SIG-M5 (cell line): ENCODE measurements around the gene LYRM1.
"Not testable (repeated sequence)": the region's sequence is repeated elsewhere in the genome, so short reads cannot be mapped to it uniquely, and the experiment has no call there.

Experiments
- DNase-seq: peaks from one replicate; lab custom pipeline; 2025; lab: John Stamatoyannopoulos, UW

Gene LYRM1

DNA sequence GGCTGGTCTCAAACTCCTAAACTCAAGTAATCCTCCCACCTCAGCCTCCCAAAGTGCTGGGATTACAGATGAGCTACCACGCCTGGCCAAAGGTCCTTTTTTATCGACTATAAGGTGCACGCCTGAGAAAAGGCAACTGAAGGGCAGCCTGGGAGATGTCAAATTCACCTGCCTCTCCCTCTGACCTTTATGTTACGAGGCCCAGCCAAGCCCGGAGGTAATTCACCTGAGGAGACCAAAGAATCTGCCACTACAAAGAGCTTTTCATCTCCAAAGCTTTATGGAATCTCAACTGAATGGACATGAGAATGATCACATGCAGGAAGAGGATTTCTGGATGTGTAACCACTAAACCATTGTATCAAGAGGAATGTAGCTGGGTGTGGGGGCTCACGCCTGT lies 37.2 kb downstream of the LYRM1 start:
- no peak for DNase-seq

DNA sequence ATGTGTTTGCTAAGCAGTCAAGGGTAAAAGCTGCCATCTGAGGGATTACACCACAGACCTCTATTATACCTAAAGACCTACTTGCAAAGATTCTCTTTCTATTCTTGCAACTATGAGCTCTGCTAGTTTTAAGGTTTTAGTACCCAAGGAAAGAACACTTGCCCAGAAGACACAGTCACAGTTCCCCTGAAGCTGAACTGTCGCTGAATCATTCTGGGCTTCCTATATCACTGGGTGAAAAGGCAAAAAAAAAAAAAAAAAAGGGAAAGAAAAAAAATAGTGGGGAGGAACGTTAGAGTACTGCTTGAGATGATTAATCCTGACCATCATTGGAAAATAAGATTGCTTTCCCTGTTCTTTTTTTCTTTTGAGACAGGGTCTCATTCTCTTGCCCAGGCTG lies 37.9 kb downstream of the LYRM1 start:
- DNase-seq: no peak

DNA sequence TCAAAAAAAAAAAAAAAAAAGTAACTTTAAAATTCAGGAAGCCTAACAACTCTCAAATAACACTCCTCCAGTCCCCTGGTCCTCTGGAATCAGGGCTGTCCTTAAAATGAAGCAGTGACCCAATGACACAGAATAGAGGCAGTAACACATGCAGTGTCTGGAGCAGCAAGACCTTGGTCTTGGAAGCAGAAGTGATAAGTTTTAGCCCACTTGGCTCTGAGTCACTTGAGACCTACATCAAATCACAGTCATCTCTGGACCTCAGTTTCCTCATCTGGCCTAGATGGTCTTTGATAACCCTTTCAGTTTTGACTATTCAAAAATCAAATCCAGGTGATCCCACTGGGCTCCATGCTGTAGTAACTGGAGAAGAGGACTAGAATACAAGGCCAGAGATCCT lies 39.0 kb downstream of the LYRM1 start:
- DNase-seq: no peak

DNA sequence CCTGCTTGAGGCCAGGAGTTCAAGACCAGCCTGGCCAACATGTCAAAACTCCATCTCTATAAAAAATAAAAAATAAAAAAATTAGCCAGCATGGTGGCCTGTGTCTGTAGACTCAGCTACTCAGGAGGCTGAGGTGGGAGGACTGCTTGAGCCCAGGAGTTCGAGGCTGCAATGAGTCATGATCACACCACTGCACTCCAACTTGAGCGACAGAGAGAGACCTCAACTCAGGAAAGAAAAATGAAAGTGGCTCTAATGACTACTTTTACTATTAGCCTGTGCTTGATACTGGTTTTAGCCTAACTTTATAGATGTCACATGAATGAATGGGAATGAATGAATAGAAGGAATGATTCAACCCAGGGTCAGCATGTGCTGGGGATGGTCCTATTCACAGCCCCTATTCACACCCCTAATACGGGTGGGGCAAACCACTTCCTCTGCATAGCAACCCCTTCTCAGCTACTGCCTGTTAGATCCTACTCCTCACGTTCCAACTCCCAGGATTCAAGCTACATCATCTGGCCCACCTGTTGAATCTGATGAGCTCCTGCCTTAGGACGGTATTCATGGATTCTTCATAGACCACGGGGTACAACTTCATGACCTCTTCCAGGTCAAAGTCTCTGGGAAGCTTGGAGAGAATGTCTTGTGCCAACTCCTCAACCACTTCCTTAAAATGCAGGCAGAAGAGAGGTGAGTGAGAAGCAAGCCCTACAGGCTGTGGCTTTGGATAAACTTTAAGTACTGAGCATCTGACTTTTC lies 40.5 kb downstream of the LYRM1 start:
- no peak for DNase-seq

DNA sequence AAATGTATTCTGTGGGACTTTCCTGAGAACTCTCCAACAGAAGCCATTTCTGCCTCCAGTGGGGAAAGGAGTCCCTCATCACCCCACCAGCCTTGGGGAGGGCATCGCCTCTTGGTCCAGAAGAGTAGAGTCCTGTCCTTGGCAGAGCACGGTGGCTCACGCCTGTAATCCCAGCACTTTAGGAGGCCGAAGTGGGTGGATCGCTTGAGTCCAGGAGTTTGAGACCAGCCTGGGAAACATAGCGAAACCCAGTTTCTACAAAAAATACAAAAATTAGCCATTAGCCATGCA lies 41.0 kb downstream of the LYRM1 start:
- no peak for DNase-seq

DNA sequence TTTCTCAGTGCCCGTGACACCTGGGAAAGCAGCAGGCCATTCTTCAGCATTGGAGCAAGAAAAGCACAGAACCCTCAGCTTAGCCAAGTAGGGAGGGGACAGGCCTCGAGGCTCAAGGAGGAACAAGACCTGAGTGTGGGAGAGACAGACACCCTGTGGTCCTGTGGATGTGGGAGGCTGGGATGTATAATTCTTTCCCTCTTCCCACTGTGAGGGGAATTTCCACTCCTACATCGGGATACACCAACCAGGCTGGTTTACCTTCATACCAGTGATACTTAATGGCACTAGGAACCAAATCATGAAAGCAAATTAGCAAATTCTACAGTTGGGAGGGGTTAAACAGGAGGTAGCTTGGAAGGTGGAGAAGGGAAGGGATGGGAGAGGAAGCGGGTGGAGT lies 41.7 kb downstream of the LYRM1 start:
- DNase-seq: no peak

DNA sequence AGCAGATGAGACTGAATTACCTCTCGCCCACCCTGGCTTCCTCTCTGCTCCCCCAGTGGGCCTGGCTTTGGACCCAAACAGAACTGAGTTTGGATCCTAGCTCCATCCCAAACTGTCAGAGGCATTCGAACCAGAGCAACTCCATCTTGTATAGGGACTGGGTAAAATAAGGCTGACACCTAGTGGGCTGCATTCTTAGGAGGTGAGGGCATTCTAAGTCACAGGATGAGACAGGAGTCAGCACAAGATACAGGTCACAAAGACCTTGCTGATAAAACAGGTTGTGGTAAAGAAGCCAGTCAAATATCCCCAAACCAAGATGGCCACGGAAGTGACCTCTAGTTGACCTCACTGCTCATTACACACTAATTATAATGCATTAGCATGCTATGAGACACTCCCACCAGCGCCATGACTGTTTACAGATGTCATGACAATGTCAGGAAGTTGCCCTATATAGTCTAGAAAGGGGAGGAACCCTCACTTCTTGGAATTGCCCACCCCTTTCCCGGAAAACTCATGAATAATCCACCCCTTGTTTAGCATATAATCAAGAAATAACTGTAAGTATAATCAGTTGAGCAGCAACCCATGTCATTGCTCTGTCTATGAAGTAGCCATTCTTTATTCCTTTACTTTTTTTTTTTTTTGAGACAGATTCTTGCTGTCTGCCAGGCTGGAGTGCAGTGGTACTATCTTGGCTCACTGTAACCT lies 44.4 kb downstream of the LYRM1 start:
- DNase-seq: no peak

DNA sequence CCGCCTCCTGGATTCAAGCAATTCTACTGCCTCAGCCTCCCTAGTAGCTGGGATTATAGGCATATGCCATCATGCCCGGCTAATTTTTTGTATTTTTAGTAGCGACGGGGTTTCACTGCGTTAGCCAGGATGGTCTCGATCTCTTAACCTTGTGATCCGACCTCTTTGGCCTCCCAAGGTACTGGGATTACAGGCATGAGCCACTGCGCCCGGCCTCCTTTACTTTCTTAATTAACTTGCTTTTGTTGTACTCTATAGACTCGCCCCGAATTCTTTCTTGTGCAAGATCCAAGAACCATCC lies 45.0 kb downstream of the LYRM1 start:
- not testable (repeated sequence) for DNase-seq

DNA sequence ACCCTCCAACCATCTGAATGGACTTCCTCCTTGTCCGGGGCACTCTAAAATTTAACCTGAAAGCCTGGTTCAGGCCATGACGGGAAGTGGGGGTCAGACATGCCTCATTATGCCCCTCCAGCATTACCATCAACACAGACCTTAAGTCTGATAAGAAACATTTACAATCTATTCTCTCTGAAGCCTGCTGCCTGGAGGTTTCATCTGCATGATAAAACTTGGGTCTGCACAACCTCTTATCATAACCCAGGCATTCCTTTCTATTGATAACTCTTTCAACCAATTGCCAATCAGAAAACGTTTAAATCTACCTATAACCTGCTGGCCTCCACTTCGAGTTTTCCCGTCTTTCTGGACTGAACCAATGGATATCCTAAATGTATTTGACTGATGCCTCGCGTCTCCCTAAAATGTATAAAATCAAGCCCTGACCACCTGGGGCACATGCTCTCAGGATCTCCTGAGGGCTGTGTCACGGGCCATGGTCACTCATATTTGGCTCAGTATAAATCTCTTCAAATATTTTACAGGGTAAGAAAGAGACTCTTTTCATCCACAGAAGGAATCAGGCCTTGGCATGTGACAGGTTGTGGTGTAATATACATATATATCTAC lies 45.6 kb downstream of the LYRM1 start:
- no peak for DNase-seq

DNA sequence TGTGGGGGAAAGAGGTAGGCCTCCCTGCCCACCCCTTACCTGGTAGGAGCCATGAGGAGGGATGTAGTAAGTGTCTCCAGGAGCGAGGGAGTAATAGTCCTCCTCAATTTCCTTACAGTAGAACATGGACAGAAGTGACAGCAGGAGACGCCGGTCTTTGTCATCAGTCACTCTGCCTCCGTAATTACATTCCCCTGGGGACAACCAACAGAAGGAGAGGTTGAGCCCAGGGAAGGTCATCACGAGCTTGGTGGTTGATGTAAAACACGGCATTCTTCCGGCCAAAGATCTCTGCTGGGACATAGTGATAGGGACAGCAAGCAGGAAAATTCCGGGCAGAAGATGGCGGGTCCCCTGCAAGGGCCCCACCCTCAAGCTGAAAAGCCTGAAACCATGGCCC lies 47.9 kb downstream of the LYRM1 start:
- DNase-seq: no peak

DNA sequence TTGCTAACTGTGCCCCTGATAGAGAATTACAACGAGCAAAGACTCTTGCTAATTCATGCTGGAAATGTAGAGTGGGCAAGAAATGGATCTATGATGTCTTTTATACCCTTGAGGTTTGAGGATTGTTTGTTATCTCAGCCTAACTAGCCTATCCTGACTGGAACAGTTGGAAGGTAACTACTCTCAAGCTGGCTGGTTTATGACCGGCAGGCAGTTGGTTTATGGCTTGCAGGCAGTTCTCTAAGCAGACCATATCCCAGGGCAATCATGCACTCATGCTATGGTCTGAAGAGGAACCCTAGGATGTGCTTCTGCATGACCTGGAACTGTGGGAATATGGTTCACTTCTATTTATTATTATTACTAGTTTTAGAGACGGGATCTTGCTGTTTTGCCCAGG lies 49.1 kb downstream of the LYRM1 start:
- no peak for DNase-seq

DNA sequence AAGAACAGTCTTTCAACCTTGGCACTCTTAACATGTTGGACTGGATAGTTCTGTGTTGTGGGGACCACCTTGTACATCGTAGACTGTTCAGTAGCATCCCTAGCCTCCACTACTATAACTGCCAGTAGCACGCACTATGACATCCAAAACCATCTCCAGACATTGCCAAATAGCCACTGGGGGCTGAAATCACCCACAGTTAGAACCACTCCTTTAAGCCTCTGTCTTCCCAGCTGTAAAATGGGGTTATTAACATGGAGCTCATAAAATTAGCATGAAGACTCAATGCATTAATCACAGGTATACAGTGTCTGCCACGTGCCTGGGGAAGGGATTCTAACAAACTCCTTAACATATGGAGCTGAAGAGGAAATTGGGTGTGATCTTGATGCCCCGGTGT lies 49.7 kb downstream of the LYRM1 start:
- no peak for DNase-seq

DNA sequence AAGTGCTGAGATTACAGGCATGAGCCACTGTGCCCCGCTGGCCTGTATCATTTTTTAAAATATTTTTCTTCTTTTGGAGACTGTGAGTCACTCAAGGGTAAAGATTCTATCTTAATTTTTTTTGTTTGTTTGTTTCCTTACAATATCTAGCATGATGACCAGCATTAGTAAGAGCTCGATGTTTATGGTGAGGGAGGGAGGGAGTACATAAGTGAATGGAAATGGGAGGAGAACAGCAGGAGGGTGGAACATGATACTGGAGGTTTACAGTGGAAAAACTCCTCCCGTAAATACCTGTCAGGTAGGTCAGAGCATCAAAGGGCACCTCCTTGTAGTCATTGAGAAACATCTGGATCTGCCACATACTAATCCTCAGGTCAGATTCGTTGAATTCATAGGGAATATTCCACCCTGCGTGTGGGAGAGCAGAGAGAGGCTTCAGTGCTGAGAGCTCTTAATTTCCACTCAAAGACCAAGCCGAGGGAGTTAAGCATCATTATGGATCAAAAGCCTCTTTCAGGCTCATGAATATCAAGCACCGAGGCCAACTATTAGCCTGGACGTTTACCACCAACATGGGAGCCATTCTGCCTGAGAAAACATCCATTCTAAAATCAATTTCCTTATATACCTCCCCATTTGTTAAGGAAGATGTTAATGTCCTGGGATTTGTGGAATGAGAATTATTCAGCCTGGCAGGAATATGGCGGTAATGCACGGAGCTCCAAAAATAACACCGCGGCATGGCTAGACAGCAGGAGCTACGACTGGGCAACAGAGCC lies 51.8 kb downstream of the LYRM1 start:
- DNase-seq: no peak

DNA sequence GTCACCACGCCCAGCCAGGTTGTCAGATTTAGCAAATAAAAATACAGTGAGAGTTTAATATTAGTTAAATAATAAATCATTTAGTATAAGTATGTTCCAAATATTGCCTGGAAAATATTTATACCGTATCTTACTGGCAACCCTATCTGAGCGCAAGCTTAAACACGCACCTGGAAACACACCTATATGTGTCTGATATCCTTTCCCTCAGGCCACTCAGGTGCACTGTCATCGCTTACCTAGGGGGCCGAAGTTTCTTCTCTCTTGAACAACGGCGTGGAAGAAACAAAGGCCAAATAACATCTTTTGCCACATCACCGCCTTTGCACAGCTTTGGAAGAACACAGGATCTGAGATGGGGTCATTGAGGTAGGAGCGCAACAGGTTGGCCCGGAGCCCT lies 54.0 kb downstream of the LYRM1 start:
- no peak for DNase-seq

DNA sequence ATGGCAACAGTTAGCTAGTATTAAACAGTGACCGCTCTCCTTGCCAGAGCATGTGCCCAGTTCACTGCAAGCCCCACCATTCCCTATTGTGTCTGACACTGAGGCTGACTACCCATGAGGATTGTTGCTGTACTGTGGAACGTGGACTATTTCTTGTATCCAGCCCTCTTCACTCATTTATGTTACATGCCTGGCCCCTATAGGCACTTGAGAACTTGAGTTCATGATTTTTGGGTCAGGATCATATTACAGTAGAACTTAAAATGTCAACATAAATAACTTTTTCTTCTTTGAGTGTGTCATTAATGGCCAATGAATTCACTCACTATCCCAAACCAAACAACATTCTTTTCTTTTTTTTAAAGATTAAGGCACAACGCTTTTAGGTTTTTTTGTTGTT lies 55.7 kb downstream of the LYRM1 start:
- DNase-seq: no peak

DNA sequence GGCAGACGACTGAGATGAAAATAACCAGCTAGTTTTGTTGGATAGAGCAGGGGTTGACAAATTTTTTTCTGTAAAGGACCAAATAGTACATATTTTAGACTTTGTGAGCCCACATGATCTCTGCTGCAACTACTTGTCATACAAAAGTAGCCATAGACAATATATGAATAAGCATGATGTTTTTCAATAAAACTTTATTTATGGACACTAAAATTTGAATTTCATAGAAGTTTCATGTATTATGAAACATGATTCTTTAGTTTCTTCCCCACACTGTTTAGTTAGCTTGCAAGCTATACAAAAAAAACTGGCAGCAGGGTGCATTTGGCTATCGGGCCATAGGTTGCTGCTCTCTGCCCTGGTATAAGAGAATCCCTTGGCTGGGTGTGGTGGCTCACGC lies 56.6 kb downstream of the LYRM1 start:
- no peak for DNase-seq

DNA sequence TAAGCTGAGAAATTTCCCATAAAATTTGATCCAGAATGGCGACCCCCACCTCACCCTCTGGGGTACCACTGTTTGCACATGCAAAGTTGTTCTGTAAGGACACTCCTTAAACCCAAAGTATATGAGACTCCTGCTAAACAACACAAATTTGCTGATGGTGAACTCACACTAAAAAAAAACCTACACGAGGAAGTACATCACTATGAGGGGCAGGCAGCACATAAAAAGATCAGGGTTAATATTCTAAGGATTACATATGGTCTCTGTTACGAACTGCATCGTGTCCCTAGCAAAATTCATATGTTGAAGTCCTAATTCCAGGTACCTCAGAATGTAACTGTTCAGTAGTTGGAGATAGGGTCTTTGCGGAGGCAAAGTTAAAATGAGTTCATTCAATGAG lies 60.3 kb downstream of the LYRM1 start:
- DNase-seq: no peak

DNA sequence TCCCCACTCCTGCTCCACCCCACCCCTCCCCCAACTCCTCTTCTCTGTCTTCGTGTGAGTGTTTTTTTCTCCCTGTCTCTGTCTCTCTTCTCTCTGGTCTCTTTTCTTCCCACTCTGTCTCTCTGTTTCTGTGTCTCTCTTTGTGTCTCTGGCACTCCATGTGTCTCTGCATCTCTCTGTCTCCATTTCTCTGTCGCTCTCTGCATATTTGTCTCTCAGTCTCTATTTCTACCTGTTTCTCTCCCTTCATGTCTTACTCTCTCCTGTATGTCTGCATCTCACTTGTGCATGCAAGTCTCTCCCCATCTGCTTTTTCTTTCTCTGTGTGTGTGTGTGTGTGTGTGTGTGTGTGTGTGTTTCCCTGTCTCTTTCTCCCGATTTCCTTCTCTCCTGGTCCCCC lies 68.2 kb downstream of the LYRM1 start:
- DNase-seq: no peak

DNA sequence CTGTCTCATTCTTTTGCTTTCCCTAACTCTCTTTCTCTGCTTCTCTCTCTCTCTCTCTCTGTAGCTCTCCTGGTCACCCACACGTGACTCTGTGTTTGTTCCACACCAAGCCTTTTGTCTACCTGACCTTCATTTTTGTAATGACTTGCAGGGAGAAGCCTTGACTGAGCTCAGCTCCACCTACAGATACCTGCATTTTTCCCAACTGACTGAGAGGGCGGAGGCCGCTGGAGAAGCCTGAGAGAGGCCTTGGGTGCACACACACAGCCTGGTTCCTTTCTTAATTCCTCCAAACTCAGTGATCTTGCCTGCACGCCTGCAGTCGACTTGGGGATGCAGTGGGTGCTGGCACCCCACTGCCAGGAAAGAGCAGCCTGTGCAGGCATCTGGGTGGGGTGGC lies 68.8 kb downstream of the LYRM1 start:
- no peak for DNase-seq

DNA sequence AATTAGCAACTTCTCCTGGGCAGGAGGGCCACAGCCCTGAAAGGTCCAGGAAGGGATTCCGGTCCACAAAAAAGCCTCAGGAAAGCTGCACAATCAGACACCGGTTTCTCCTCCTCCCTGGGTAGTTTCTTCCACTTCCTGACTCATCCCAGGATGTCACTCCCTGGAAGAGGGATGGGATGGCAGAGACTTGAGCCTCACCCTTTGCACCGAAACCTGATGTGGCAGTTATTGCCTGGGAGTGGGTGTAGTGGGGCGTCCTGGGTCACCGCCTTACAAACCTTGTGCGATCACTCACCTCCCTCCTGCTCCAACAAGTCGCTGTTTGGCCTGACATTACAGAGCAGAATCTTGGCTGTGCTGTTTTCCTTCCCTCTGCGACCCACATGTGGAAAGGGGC lies 70.8 kb downstream of the LYRM1 start:
- no peak for DNase-seq

DNA sequence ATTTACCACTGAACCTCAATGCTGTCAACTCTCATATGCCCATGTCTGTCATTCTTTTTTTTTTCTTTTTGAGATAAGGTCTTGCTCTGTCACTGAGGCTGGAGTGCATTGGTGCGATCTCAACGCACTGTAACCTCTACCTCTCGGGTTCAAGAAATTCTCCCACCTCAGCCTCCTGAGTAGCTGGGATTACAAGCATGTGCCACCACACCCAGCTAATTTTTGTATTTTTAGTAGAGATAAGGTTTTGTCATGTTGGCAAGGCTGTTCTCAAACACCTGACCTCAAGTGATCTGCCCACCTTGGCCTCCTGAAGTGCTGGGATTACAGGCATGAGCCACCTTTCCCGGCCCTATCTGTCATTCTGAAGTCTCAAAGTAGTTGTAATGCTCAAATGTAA lies 72.6 kb downstream of the LYRM1 start:
- not testable (repeated sequence) for DNase-seq
